H9 (cell line): ENCODE results near the gene ADORA1. TPM values are rescaled to one million over a fixed set of nuclear protein-coding genes. Genes with fewer than 3 reads are reported as not detected.

Experiments used
- DNase-seq: peaks from one replicate; pipeline ENCODE4 v3.0.0-alpha.2; 2017
- H2AFZ ChIP-seq: one replicate; pipeline ENCODE4 v1.6.1; 2013; ENCODE audit warnings: mild to moderate bottlenecking, low read length, control low read depth, moderate library complexity
- H2AK5ac ChIP-seq: 2 replicates; pipeline ENCODE4 v1.6.1; 2013; ENCODE audit warnings: low read length, control low read depth, mixed read lengths; ENCODE audit not compliant: insufficient read length
- H2BK120ac ChIP-seq: one replicate; pipeline ENCODE4 v1.6.1; 2013; ENCODE audit warnings: low read depth, mild to moderate bottlenecking, low read length, control low read depth, inconsistent platforms; ENCODE audit not compliant: poor library complexity, severe bottlenecking
- H2BK12ac ChIP-seq: 2 replicates; pipeline ENCODE4 v1.6.1; 2013; ENCODE audit warnings: low read length, control low read depth, mixed read lengths, low read depth; ENCODE audit not compliant: insufficient read length
- H2BK15ac ChIP-seq: 2 replicates; pipeline ENCODE4 v1.6.1; 2013; ENCODE audit warnings: low read depth, low read length, control low read depth
- H2BK20ac ChIP-seq: one replicate; pipeline ENCODE4 v1.6.1; 2013; ENCODE audit warnings: low read depth, mild to moderate bottlenecking, low read length, control low read depth, inconsistent platforms; ENCODE audit not compliant: poor library complexity, severe bottlenecking
- H2BK5ac ChIP-seq: 2 replicates; pipeline ENCODE4 v1.6.1; 2013; ENCODE audit warnings: low read length, control low read depth, mixed read lengths; ENCODE audit not compliant: insufficient read length
- H3K14ac ChIP-seq: 2 replicates; pipeline ENCODE4 v1.6.1; 2013; ENCODE audit warnings: low read length, control low read depth; ENCODE audit not compliant: insufficient read depth
- H3K18ac ChIP-seq: 2 replicates; pipeline ENCODE4 v1.6.1; 2013; ENCODE audit warnings: low read depth, mild to moderate bottlenecking, mixed read lengths, low read length, control low read depth; ENCODE audit not compliant: insufficient read length
- H3K23ac ChIP-seq: 2 replicates; pipeline ENCODE4 v1.6.1; 2013; ENCODE audit warnings: low read length, control low read depth, mixed read lengths, low read depth; ENCODE audit not compliant: insufficient read length
- H3K23me2 ChIP-seq: 2 replicates; pipeline ENCODE4 v1.6.1; 2013; ENCODE audit warnings: low read depth, mild to moderate bottlenecking, mixed read lengths, low read length, control low read depth; ENCODE audit not compliant: insufficient read length, poor library complexity, severe bottlenecking
- H3K27ac ChIP-seq: 2 replicates; pipeline ENCODE4 v1.5.1; 2013; ENCODE audit warnings: low read length, control low read depth, mixed read lengths, low read depth; ENCODE audit not compliant: insufficient read length
- H3K27me3 ChIP-seq: 2 replicates; pipeline ENCODE4 v1.6.1; 2013; ENCODE audit warnings: low read length, control low read depth, inconsistent platforms; ENCODE audit not compliant: insufficient read depth
- H3K4ac ChIP-seq: 2 replicates; pipeline ENCODE4 v1.6.1; 2013; ENCODE audit warnings: low read depth, mild to moderate bottlenecking, control low read depth, inconsistent platforms, low read length, moderate library complexity
- H3K4me1 ChIP-seq: 2 replicates; pipeline ENCODE4 v1.6.1; 2013; ENCODE audit warnings: low read length, control low read depth, inconsistent platforms; ENCODE audit not compliant: insufficient read depth
- H3K4me2 ChIP-seq: 2 replicates; pipeline ENCODE4 v1.6.1; 2013; ENCODE audit warnings: low read length, control low read depth, mixed read lengths; ENCODE audit not compliant: insufficient read length, insufficient read depth
- H3K56ac ChIP-seq: 2 replicates; pipeline ENCODE4 v1.6.1; 2013; ENCODE audit warnings: low read depth, mild to moderate bottlenecking, mixed read lengths, low read length, control low read depth; ENCODE audit not compliant: insufficient read length
- H3K79me1 ChIP-seq: 2 replicates; pipeline ENCODE4 v1.6.1; 2013; ENCODE audit warnings: low read depth, mild to moderate bottlenecking, moderate library complexity, low read length, control low read depth, inconsistent platforms; ENCODE audit not compliant: insufficient read depth, poor library complexity, severe bottlenecking
- H3K79me2 ChIP-seq: 2 replicates; pipeline ENCODE4 v1.6.1; 2013; ENCODE audit warnings: low read length, control low read depth, inconsistent platforms; ENCODE audit not compliant: insufficient read depth
- H3K9ac ChIP-seq: 2 replicates; pipeline ENCODE4 v1.6.1; 2013; ENCODE audit warnings: low read length, control low read depth, mixed read lengths; ENCODE audit not compliant: insufficient read length; ENCODE audit errors: extremely low read depth
- H3K9me3 ChIP-seq: one replicate; pipeline ENCODE4 v1.6.1; 2013; ENCODE audit warnings: low read depth, low read length, inconsistent platforms; ENCODE audit not compliant: control insufficient read depth
- H3T11ph ChIP-seq: one replicate; pipeline ENCODE4 v1.6.1; 2013; ENCODE audit warnings: mild to moderate bottlenecking, low read length, control low read depth, inconsistent platforms
- H4K20me1 ChIP-seq: one replicate; pipeline ENCODE4 v1.6.1; 2013; ENCODE audit not compliant: control insufficient read depth, insufficient read length, insufficient read depth
- H4K5ac ChIP-seq: 2 replicates; pipeline ENCODE4 v1.6.1; 2013; ENCODE audit warnings: low read depth, mild to moderate bottlenecking, mixed read lengths, low read length, control low read depth; ENCODE audit not compliant: insufficient read length
- H4K8ac ChIP-seq: replicated peaks from 2 replicates; pipeline ENCODE4 v1.6.1; 2013; ENCODE audit warnings: low read length, control low read depth, mixed read lengths, low read depth; ENCODE audit not compliant: insufficient read length
- H4K91ac ChIP-seq: 2 replicates; pipeline ENCODE4 v1.6.1; 2013; ENCODE audit warnings: low read depth, mild to moderate bottlenecking, moderate library complexity, mixed read lengths, low read length, control low read depth; ENCODE audit not compliant: insufficient read length
- H3K27ac Mint-ChIP-seq, 3 experiments: 2 replicates in 2 of 3; 3 replicates in 1 of 3; pipeline ENCODE4 v1.8.0; 2020 to 2021; ENCODE audit warnings: mixed read lengths in 3 of 3, mild to moderate bottlenecking in 1 of 3, moderate library complexity in 1 of 3
- H3K27me3 Mint-ChIP-seq: 2 replicates; pipeline ENCODE4 v1.8.0; 2021; ENCODE audit warnings: low read depth, mild to moderate bottlenecking, moderate library complexity, mixed read lengths
- H3K36me3 Mint-ChIP-seq, 3 experiments: 2 replicates in 2 of 3; 3 replicates in 1 of 3; pipeline ENCODE4 v1.8.0; 2020 to 2021; ENCODE audit warnings: low read depth in 3 of 3, mixed read lengths in 3 of 3; ENCODE audit not compliant: insufficient read depth in 1 of 3
- H3K4me1 Mint-ChIP-seq, 2 experiments: 2 replicates each; pipeline ENCODE4 v1.8.0; 2020; ENCODE audit warnings: mixed read lengths in 2 of 2
- H3K4me3 Mint-ChIP-seq, 2 experiments: 2 replicates in 1 of 2; 3 replicates in 1 of 2; pipeline ENCODE4 v1.8.0; 2020 to 2021; ENCODE audit warnings: mild to moderate bottlenecking in 2 of 2, mixed read lengths in 2 of 2, moderate library complexity in 1 of 2
- H3K9me3 Mint-ChIP-seq, 2 experiments: 2 replicates in 1 of 2; 3 replicates in 1 of 2; pipeline ENCODE4 v1.8.0; 2020; ENCODE audit warnings: mild to moderate bottlenecking in 2 of 2, mixed read lengths in 2 of 2, moderate library complexity in 1 of 2
- WGBS: extraction: QIAGEN DNeasy Blood & Tissue Kit; methylation state at CpG from one replicate; pipeline ENCODE4 v1.1.7; 2013; ENCODE audit warnings: missing lambda C conversion rate, low lambda C conversion rate, mixed read lengths; ENCODE audit not compliant: insufficient read length; ENCODE audit errors: extremely low coverage; 5-methylcytosine and 5-hydroxymethylcytosine counted together
- total RNA-seq: library from RNA; stranded (reverse); gene quantifications from 2 replicates; pipeline ENCODE4 v1.2.1, GENCODE V29; 2021
- TF ChIP-seq, protein P1 (sequence below): fragments of 200-600 bp; sonication (generic); conservative IDR thresholded peaks from 3 replicates; pipeline ENCODE4 v1.8.0; 2021; ENCODE audit warnings: antibody characterized with exemption, mild to moderate bottlenecking

ADORA1 gene
- total RNA-seq, 1 experiment from 2014 or later: 1.3 TPM

- no peaks in the 10 kb centered on the region for H4K20me1 ChIP-seq
- no peak overlapping the region for H2AK5ac ChIP-seq
- no peak overlapping the region for H3K18ac ChIP-seq
- no peaks in the 10 kb centered on the region for H3K79me1 ChIP-seq
- H3K9ac ChIP-seq: no peak overlapping the region
- no peak overlapping the region for H3K27ac ChIP-seq
- no peak overlapping the region for H4K5ac ChIP-seq
- no peaks in the 10 kb centered on the region for H3K4me1 ChIP-seq
- Mint-ChIP-seq H3K27ac (no peak overlapping the region), H3K9me3 (peaks cover 2 to 3% of the 10 kb centered on the region in 2 experiments; a peak in 3 of 5 replicates), H3K36me3 (no peaks in the 10 kb centered on the region), H3K4me3 (no peak overlapping the region), H3K27me3 (peaks cover 24% of the 10 kb centered on the region), H3K4me1 (peaks cover 2 to 7% of the 10 kb centered on the region in 2 experiments; a peak in 2 of 4 replicates)
- H2BK5ac ChIP-seq: no peak overlapping the region
- no peak overlapping the region for H4K91ac ChIP-seq
- H2BK12ac ChIP-seq: no peak overlapping the region
- H3K9me3 ChIP-seq: no peaks in the 10 kb centered on the region
- no peak overlapping the region for H2BK20ac ChIP-seq
- no peak overlapping the region for H4K8ac ChIP-seq
- H2BK15ac ChIP-seq: no peak overlapping the region
- no peak overlapping the region for H3K4ac ChIP-seq
- H3K4me2 ChIP-seq: no peak overlapping the region
- H3T11ph ChIP-seq: no peak overlapping the region
- no peak overlapping the region for H2BK120ac ChIP-seq
- H3K14ac ChIP-seq: no peak overlapping the region
- no peak overlapping the region for H3K56ac ChIP-seq
- no peak overlapping the region for H3K23ac ChIP-seq
- no peaks in the 10 kb centered on the region for H3K23me2 ChIP-seq
- H2AFZ ChIP-seq: no peak overlapping the region
- TF ChIP-seq, protein P1, sequence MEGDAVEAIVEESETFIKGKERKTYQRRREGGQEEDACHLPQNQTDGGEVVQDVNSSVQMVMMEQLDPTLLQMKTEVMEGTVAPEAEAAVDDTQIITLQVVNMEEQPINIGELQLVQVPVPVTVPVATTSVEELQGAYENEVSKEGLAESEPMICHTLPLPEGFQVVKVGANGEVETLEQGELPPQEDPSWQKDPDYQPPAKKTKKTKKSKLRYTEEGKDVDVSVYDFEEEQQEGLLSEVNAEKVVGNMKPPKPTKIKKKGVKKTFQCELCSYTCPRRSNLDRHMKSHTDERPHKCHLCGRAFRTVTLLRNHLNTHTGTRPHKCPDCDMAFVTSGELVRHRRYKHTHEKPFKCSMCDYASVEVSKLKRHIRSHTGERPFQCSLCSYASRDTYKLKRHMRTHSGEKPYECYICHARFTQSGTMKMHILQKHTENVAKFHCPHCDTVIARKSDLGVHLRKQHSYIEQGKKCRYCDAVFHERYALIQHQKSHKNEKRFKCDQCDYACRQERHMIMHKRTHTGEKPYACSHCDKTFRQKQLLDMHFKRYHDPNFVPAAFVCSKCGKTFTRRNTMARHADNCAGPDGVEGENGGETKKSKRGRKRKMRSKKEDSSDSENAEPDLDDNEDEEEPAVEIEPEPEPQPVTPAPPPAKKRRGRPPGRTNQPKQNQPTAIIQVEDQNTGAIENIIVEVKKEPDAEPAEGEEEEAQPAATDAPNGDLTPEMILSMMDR: no peak
- DNase-seq: no peak
- no CpG with 5 or more reads among the region's 6 CpGs for WGBS
- peaks cover 2% of the 10 kb centered on the region; the same call in 1 of the 2 replicates for H3K27me3 ChIP-seq
- no peaks in the 10 kb centered on the region for H3K79me2 ChIP-seq
Measured at GRCh38 chr1:203199481-203199815, 71.9 kb downstream of the ADORA1 start.
